Measurements from ENCODE around the gene TBX19. TPM values are rescaled to one million over a fixed set of nuclear protein-coding genes. Genes with fewer than 3 reads are reported as not detected.

TBX19 gene
- total and polyA plus RNA-seq, 10 of the 15 experiments (the other 5 are each of a cell fraction or from before 2014, with no cell fraction given): 0.13 to 6.9 (median 1.2) TPM

GRCh38 chr1:168234846-168235547 is 45.7 kb upstream of the TBX19 start (continued):
- peak; percentile 63 to 80 (median 79) for TF ChIP-seq CTCF (IDR thresholded peaks at IDR 0.05 in 2 of 3, conservative IDR thresholded peaks at IDR 0.05 in 1 of 3; ENCODE audit: control insufficient read depth in 2 of 3, extremely low read depth in 1 of 3, insufficient read depth in 1 of 3, low read depth in 3 of 3, low read length in 3 of 3)
- TF ChIP-seq BMI1 (IDR thresholded peaks at IDR 0.05; ENCODE audit: borderline replicate concordance): no peak
- no peak for TF ChIP-seq IRF5 (IDR thresholded peaks at IDR 0.05; ENCODE audit: borderline replicate concordance)
- no peak for TF ChIP-seq PBX3 (IDR thresholded peaks at IDR 0.05; ENCODE audit: insufficient replicate concordance, low read depth, low read length)

- Histone ChIP-seq H3K4me2 (ENCODE audit: control insufficient read depth, insufficient read depth) (no peak overlapping the region), H3K36me3 (ENCODE audit: control insufficient read depth in 2 of 2, insufficient read depth in 2 of 2, low read length in 1 of 2) (peaks cover 23 to 57% of the 10 kb centered on the region in 2 experiments), H4K20me1 (ENCODE audit: control insufficient read depth, insufficient read depth) (peaks cover 6% of the 10 kb centered on the region; the same call in 1 of the 2 replicates), H3K9me3 (replicated peaks; ENCODE audit: control insufficient read depth, insufficient read depth, low read length) (no peaks in the 10 kb centered on the region), H3K4me1 (ENCODE audit: control insufficient read depth, insufficient read depth, low read length) (no peaks in the 10 kb centered on the region; the same call in 1 of the 2 replicates), H2AFZ (ENCODE audit: control insufficient read depth, low read depth, low read length) (no peak overlapping the region), H3K9ac (ENCODE audit: control insufficient read depth, insufficient read depth, low read length) (no peak overlapping the region), H3K27me3 (replicated peaks in 1 of 2; ENCODE audit: control insufficient read depth in 2 of 2, insufficient read depth in 2 of 2, low read length in 1 of 2) (no peaks in the 10 kb centered on the region), H3K79me2 (ENCODE audit: control insufficient read depth, insufficient read depth, low read length) (peaks cover 25% of the 10 kb centered on the region), H3K4me3 (no peak overlapping the region), H3K27ac (ENCODE audit: control insufficient read depth, insufficient read depth) (no peak overlapping the region)
- SMC1A ChIA-PET (ENCODE audit: uncharacterized antibody, unreplicated experiment): interaction anchor here (0.6 to 2.8 kb wide), 29 partner anchors 8 to 874 kb away, joined by 3 to 32 read pairs (median 4); partner anchors contain the start of gene SFT2D2
- intact Hi-C loops (cut with micrococcal nuclease; ENCODE audit: unreplicated experiment): loop anchor here (5.0 kb wide), 1 partner anchor 107 kb away; no protein-coding TSS in a partner anchor
- in situ Hi-C loops (cut with MboI): no loop called here
- POLR2A ChIA-PET: interaction anchor here (0.9 to 1.3 kb wide), 2 partner anchors 9 to 64 kb away, joined by 4 to 8 read pairs; partner anchors contain the start of gene SFT2D2
- no TSS peak for BruUV-seq (replicated peaks)
- RAD21 ChIA-PET (ENCODE audit: unreplicated experiment): interaction anchor here (0.5 to 2.8 kb wide), 11 partner anchors 9 to 1113 kb away, joined by 3 to 20 read pairs (median 6); partner anchors contain the start of gene SFT2D2
- peak; percentile 43 for ATAC-seq
- no peak for FAIRE-seq
- TF ChIP-seq ZNF274 (IDR thresholded peaks at IDR 0.05; ENCODE audit: insufficient read depth, insufficient read length) (no peak), RFX5 (IDR thresholded peaks at IDR 0.05; ENCODE audit: low read depth, low read length) (no peak), PBX3 (IDR thresholded peaks at IDR 0.05; ENCODE audit: insufficient replicate concordance, low read depth, low read length) (no peak), RAD51 (IDR thresholded peaks at IDR 0.05) (no peak), STAT3 (IDR thresholded peaks at IDR 0.05; ENCODE audit: low read depth, low read length) (no peak)
- CTCF ChIA-PET: interaction anchor here (0.7 to 3.4 kb wide), 42 partner anchors 10 to 1113 kb away, joined by 3 to 38 read pairs (median 5); partner anchors contain the start of genes SFT2D2 and TBX19
- no peak for DNase-seq (ENCODE audit: low read depth, low spot score)
These were observed 45.2 kb upstream of the TBX19 start for GRCh38 chr1:168235548-168235885.
